GM19452 (cell line): Measurements from ENCODE around the gene SMOC2.

Experiments used
- ATAC-seq: cut with Tn5 transposase; IDR thresholded peaks from one replicate; pipeline ENCODE4 v1.9.1; 2021; ENCODE audit not compliant: unreplicated experiment

Gene SMOC2

GRCh38 chr6:168515376-168515775, 74.4 kb downstream of the SMOC2 start:
- ATAC-seq: no peak

GRCh38 chr6:168516944-168517741, 76.2 kb downstream of the SMOC2 start:
- ATAC-seq: no peak

- ATAC-seq: no peak
Measured at GRCh38 chr6:168517742-168518347, 76.9 kb downstream of the SMOC2 start.

- ATAC-seq: no peak
Measured at GRCh38 chr6:168518348-168518745, 77.4 kb downstream of the SMOC2 start.

- ATAC-seq: no peak
Measured at GRCh38 chr6:168518867-168519266, 77.9 kb downstream of the SMOC2 start.

GRCh38 chr6:168520233-168520632, 79.2 kb downstream of the SMOC2 start:
- ATAC-seq: no peak

- ATAC-seq: no peak
Measured at GRCh38 chr6:168524571-168525001, 83.6 kb downstream of the SMOC2 start.

- ATAC-seq: no peak
Measured at GRCh38 chr6:168525114-168525513, 84.1 kb downstream of the SMOC2 start.

- no peak for ATAC-seq
Measured at GRCh38 chr6:168525926-168526630, 85.1 kb downstream of the SMOC2 start.

GRCh38 chr6:168526841-168527281, 85.9 kb downstream of the SMOC2 start:
- ATAC-seq: no peak

GRCh38 chr6:168527451-168528210, 86.6 kb downstream of the SMOC2 start:
- no peak for ATAC-seq

- no peak for ATAC-seq
Measured at GRCh38 chr6:168528474-168529095, 87.6 kb downstream of the SMOC2 start.

- no peak for ATAC-seq
Measured at GRCh38 chr6:168529214-168529613, 88.2 kb downstream of the SMOC2 start.

- ATAC-seq: no peak
Measured at GRCh38 chr6:168530653-168531071, 89.7 kb downstream of the SMOC2 start.

- no peak for ATAC-seq
Measured at GRCh38 chr6:168532070-168532469, 91.1 kb downstream of the SMOC2 start.

GRCh38 chr6:168533414-168533813, 92.4 kb downstream of the SMOC2 start:
- no peak for ATAC-seq

- no peak for ATAC-seq
Measured at GRCh38 chr6:168534265-168534664, 93.3 kb downstream of the SMOC2 start.

GRCh38 chr6:168535711-168536110, 94.7 kb downstream of the SMOC2 start:
- ATAC-seq: no peak

GRCh38 chr6:168536196-168536595, 95.2 kb downstream of the SMOC2 start:
- no peak for ATAC-seq

GRCh38 chr6:168536665-168537539, 95.9 kb downstream of the SMOC2 start:
- no peak for ATAC-seq
